HG03520 (cell line): Measurements from ENCODE around the gene INVS.
"Not testable (repeated sequence)": the region's sequence is repeated elsewhere in the genome, so short reads cannot be mapped to it uniquely, and the experiment has no call there.

Source experiments
- ATAC-seq: cut with Tn5 transposase; IDR thresholded peaks from one replicate; pipeline ENCODE4 v1.9.1; 2021; ENCODE audit warnings: mild to moderate bottlenecking, moderate library complexity; ENCODE audit not compliant: unreplicated experiment

INVS gene

GRCh38 chr9:100236986-100237385 lies 137.9 kb downstream of the INVS start:
- ATAC-seq, result not testable (repeated sequence)

- no peak for ATAC-seq
Observed at GRCh38 chr9:100240512-100240911, 141.5 kb downstream of the INVS start.

- no peak for ATAC-seq
Observed at GRCh38 chr9:100267211-100267610, 168.2 kb downstream of the INVS start.

DNA sequence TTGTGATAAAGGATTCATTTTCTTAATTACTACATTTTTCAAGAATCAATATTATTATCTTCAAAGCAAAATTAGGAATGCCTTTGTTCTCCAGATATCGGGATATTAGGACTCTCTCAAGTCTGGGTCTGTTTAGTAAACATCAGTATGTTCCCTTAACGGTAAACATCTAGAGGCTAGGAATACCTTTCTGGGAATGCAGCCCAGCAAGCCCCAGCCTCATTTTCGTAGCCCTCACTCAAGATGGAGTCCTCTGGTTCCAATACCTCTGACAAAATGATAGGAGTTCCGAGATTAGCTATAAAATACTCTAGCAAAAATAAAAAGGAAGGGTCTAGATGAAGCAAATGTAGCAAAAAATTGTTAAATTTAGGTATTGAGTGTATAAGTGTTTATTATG lies 169.2 kb downstream of the INVS start:
- no peak for ATAC-seq

- no peak for ATAC-seq
Observed at GRCh38 chr9:100269656-100270055, 170.6 kb downstream of the INVS start.

DNA sequence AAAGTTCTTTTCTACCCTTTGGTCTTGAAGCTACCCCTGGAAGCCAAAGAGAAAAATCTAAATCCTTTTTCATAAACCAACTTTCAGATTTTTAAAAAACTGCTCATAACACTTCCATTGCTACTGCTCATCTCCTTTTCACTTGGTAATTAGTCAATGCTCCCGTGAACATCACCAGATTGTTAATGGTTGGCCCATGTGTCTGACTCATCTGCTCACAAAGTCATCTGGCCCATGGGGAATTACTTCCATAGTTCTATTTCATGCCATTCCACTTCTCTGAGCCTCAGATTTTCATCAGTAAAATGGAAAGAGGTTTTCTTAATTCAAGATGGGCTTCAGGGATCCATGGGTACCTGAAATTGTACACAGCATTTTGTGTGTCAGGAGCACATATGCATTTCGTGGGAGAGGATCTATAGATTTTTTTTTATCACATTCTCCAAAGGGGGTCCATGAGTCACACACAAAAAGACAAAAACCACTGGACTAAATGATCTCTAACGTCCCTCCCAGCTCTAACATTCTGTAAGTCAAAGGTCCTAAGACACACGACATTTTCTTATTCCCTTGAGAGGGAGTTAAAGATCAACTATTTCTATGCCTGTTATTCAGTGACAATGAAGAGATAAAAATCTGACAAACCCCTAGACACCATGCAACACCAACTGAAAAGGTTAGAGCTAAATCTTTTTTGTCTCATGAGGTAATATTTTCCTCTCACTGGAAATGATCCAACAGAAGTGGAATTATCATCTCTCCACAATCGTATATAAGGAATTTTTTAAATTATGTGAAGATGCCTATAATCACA lies 178.3 kb downstream of the INVS start:
- ATAC-seq, result no peak

DNA sequence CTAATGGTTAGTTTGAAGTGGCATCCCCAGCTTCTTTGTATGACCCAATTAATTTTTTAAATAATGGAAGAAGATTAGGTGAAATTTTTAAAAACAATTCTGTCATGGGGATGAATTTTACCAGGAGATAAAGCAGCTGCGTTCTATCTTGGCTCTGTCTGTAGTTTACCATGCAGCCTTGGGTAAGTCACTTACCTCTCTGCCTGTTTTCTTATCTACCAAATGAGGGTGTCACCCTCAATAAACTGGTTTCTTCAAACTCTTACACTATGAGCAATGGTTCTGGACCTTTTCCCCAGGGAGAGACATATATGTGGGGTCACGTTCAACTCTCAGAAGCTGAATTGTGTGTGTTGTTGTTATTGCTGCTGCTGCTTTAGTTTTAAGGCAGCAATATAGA lies 182.0 kb downstream of the INVS start:
- no peak for ATAC-seq

GRCh38 chr9:100281676-100282387 lies 182.8 kb downstream of the INVS start:
- no peak for ATAC-seq

DNA sequence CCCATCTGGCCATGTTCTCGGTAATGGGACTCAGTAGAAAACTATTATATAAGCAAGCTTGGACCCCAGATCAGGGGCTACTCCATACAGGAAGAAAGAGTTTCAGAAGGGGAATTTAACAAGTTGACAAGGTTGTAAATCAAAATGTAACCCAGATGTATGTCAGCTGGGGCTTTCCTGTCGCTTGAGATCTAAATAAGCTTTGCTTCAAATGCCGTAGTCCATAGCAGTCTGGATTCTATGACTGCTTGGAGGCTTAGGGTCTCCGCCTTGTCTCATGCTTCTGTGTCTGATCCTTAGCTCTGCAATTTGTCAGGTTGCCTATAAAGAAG lies 183.3 kb downstream of the INVS start:
- ATAC-seq, result no peak

- ATAC-seq, result no peak
Observed at GRCh38 chr9:100284247-100284646, 185.2 kb downstream of the INVS start.

- ATAC-seq, result no peak
Observed at GRCh38 chr9:100285080-100285479, 186.0 kb downstream of the INVS start.

DNA sequence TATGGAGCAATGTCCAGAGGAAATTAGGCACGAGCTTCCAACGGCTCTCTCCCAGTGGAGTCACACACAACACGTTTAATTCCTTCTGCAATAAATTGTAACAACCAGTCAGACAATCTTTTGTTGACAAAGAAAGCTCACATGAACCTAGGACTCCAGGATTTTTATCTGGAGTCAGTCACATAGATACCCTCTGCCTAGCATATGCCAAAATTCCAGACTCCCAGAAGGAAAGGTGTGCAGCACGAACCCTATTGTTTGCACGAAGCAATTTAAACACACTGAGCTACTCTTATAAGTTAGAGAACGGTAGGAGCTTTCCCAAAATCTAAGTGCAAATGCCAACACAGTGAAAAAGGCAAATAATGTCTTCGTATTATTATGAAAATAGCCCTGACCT lies 186.6 kb downstream of the INVS start:
- no peak for ATAC-seq

GRCh38 chr9:100286257-100286656 lies 187.2 kb downstream of the INVS start:
- ATAC-seq, result no peak

- ATAC-seq, result no peak
Observed at GRCh38 chr9:100287186-100287585, 188.1 kb downstream of the INVS start.

DNA sequence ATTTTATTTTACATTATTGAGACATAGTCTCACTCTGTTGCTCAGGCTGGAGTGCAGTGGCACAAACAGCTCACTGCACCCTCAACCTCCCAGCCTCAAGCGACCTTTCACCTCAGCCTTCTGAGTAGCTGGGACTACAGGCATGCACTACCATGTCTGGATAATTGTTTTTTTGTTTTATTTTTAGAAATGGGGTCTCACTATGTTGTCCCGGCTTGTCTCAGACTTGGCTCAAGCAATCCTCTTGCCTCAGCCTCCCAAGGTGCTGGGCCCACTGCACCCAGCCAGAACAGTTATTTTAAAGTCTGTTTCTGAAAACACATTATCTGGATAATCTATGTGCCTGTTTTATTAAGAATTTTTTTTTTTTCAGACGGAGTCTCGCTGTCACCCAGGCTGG lies 191.7 kb downstream of the INVS start:
- ATAC-seq, result no peak

DNA sequence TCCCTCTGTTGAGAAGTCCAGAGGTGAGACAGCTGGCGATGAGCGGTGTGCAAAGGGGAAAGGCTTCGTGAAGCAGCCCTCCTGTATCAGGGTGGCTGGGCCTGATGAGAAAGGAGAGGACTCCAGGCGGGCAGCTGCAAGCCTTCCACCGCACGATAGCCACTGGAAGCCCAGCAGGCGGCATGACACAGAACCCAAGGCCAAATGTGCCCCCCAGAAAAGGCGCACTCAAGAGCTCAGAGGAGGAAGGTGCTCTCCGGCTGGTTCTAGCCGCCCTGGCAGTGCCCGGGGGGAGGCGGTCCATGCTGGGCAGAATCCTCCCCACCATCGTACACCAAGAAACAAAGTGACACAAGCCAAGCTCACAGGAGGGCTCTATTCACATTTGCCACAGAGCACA lies 193.4 kb downstream of the INVS start:
- no peak for ATAC-seq

- ATAC-seq, result no peak
Observed at GRCh38 chr9:100294341-100294740, 195.3 kb downstream of the INVS start.

GRCh38 chr9:100294806-100295205 lies 195.8 kb downstream of the INVS start:
- no peak for ATAC-seq

DNA sequence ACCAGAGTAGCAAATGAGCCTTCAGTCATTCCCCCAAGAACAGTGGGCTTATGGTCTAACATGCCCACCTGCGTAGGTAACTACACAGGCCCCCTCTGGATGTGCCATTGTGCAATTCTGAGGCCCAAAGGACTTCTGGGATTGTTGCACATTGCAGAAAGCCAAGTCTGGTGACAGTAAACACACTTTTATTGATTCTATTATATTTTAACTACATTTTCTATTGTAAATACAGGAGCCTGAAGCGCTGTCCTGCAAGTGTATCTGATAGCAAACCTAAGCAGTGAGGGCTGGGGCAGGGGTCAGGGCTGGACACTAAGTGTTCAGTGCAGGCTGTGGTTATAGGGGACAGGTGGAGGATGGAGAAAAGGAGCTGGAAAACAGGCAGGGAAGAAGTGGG lies 196.2 kb downstream of the INVS start:
- no peak for ATAC-seq

- ATAC-seq, result no peak
Observed at GRCh38 chr9:100296407-100296806, 197.4 kb downstream of the INVS start.

DNA sequence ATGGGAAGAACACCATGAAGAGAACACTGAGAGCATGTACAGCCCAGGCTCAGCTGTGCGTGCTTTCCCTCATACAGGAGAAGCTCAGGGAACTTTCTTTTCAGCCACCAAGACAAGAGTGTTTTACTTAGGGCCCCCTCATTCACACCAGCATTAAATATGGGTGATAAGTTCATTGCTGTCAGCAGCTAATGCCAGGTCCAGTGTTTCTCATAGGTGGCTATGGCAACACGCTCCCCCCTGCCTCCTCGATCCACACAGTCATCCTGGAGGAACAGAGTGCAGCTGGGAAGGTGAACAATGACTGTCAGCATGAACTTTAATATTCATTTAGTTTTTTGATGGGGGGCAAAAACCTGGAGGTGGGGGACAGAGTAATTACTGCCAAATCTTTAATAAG lies 199.3 kb downstream of the INVS start:
- no peak for ATAC-seq

- no peak for ATAC-seq
Observed at GRCh38 chr9:100303747-100304146, 204.7 kb downstream of the INVS start.

GRCh38 chr9:100306283-100306682 lies 207.2 kb downstream of the INVS start:
- ATAC-seq, result no peak
